ENCODE data around the gene THOP1. TPM values are rescaled to one million over a fixed set of nuclear protein-coding genes. Genes with fewer than 3 reads are reported as not detected.

The THOP1 gene
- polyA plus RNA-seq, 3 donors = 13.4 to 17.6 (median 14.6) TPM

DNA sequence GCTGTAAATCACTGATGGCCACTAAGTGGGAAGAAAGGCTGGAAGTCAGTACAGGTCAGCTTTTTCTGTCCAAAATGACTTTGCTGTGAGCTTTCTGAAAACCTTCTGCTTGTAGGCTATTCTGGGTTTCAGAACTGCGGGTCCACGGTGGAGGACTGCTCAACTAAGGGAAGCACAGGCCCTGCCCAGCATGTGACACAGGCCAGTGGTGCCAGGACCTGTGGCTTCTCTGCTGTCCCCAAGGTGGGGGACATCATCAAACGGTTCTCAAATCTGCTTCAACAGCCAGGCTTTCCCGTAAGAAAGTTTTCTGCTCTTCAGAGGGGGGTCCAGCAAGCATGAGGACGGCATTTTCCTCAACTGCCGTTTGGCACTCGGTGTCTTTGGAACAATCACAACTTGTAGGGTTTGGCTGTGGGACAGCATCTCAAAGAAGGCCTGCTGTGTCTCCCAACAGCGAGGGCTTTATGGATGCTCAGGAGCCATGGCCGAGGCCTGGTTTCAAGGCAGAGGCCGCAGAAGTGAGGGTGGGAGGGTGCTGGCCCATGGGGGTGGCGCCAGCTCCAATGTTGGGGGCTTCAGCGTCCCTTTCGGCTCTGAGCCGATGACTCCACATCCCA is 6.1 kb upstream of the THOP1 start:
- H3K27me3 ChIP-seq (ENCODE audit: control insufficient read depth in 2 of 2, insufficient read depth in 2 of 2, low read length in 2 of 2) = no peaks in the 10 kb centered on the region
- Mint-ChIP-seq H3K4me1 (peaks cover 53% of the 10 kb centered on the region), H3K27me3 (ENCODE audit: low read depth in 3 of 3) (peaks cover 0 to 2% (median 0%) of the 10 kb centered on the region in 3 donors), H3K27ac (peak overlapping the region in 2 of 7 donors; percentile 3 to 41), H3K9me3 (no peaks in the 10 kb centered on the region), H3K36me3 (peaks cover 11 to 37% of the 10 kb centered on the region in 2 donors), H3K4me3 (no peak overlapping the region)
- TF ChIP-seq CTCF (IDR thresholded peaks at IDR 0.05) = no peak
- H3K4me3 ChIP-seq (replicated peaks in 1 of 3; ENCODE audit: low read depth in 2 of 3, low read length in 3 of 3) = no peak overlapping the region
- H3K9me3 ChIP-seq (replicated peaks in 1 of 2; ENCODE audit: control insufficient read depth in 1 of 2, insufficient read depth in 1 of 2, low read length in 2 of 2) = no peaks in the 10 kb centered on the region
- peaks cover 40 to 55% of the 10 kb centered on the region in 2 donors for H3K4me1 ChIP-seq (ENCODE audit: control insufficient read depth in 1 of 2, insufficient read depth in 2 of 2, low read length in 2 of 2)
- intact Hi-C loops (cut with micrococcal nuclease) = no loop called here
- no peak for DNase-seq
- H4K20me1 ChIP-seq (ENCODE audit: insufficient read depth, low read length) = peaks cover 30% of the 10 kb centered on the region
- H3K4me2 ChIP-seq (replicated peaks; ENCODE audit: extremely low read depth, low read length, poor library complexity, severe bottlenecking) = no peak overlapping the region
- H3K79me2 ChIP-seq (ENCODE audit: insufficient read depth, low read length) = peaks cover 96% of the 10 kb centered on the region
- H3K27ac ChIP-seq (ENCODE audit: low read depth in 1 of 2, low read length in 2 of 2) = no peak overlapping the region
- H2AFZ ChIP-seq (ENCODE audit: insufficient read depth, low read depth, low read length, poor library complexity, severe bottlenecking) = no peak overlapping the region
- WGBS (ENCODE audit: insufficient coverage) = 93% methylated on average over 10 of the region's 14 CpGs
- H3K9ac ChIP-seq (ENCODE audit: insufficient read depth, low read length, poor library complexity, severe bottlenecking) = no peak overlapping the region
- H3K36me3 ChIP-seq (replicated peaks in 1 of 2; ENCODE audit: control insufficient read depth in 1 of 2, insufficient read depth in 2 of 2, low read length in 2 of 2) = peaks cover 3 to 15% of the 10 kb centered on the region in 2 donors

GRCh38 chr19:2780284-2780683 is 5.0 kb upstream of the THOP1 start:
- intact Hi-C loops (cut with micrococcal nuclease) = no loop called here
- H3K9me3 Mint-ChIP-seq = no peaks in the 10 kb centered on the region
- Histone ChIP-seq H3K4me2 (replicated peaks; ENCODE audit: extremely low read depth, low read length, poor library complexity, severe bottlenecking) (no peak overlapping the region), H3K27me3 (ENCODE audit: control insufficient read depth in 2 of 2, insufficient read depth in 2 of 2, low read length in 2 of 2) (no peaks in the 10 kb centered on the region), H3K4me3 (replicated peaks in 1 of 3; ENCODE audit: low read depth in 2 of 3, low read length in 3 of 3) (no peak overlapping the region), H3K36me3 (replicated peaks in 1 of 2; ENCODE audit: control insufficient read depth in 1 of 2, insufficient read depth in 2 of 2, low read length in 2 of 2) (peaks cover 3 to 15% of the 10 kb centered on the region in 2 donors), H3K9ac (ENCODE audit: insufficient read depth, low read length, poor library complexity, severe bottlenecking) (no peak overlapping the region), H3K27ac (ENCODE audit: low read depth in 1 of 2, low read length in 2 of 2) (no peak overlapping the region), H4K20me1 (ENCODE audit: insufficient read depth, low read length) (peaks cover 22% of the 10 kb centered on the region), H3K4me1 (ENCODE audit: control insufficient read depth in 1 of 2, insufficient read depth in 2 of 2, low read length in 2 of 2) (peaks cover 40 to 53% of the 10 kb centered on the region in 2 donors), H2AFZ (ENCODE audit: insufficient read depth, low read depth, low read length, poor library complexity, severe bottlenecking) (no peak overlapping the region), H3K79me2 (ENCODE audit: insufficient read depth, low read length) (peaks cover 85% of the 10 kb centered on the region), H3K9me3 (replicated peaks in 1 of 2; ENCODE audit: control insufficient read depth in 1 of 2, insufficient read depth in 1 of 2, low read length in 2 of 2) (no peaks in the 10 kb centered on the region)
- no peaks in the 10 kb centered on the region for H3K27me3 Mint-ChIP-seq (ENCODE audit: low read depth in 3 of 3)
- no peak for TF ChIP-seq CTCF (IDR thresholded peaks at IDR 0.05)
- H3K27ac Mint-ChIP-seq = peak overlapping the region in 5 of 7 donors; percentile 45 to 76 (median 55)
- DNase-seq = no peak
- H3K4me3 Mint-ChIP-seq = no peak overlapping the region
- WGBS (ENCODE audit: insufficient coverage) = 93% methylated on average over 5 of the region's 7 CpGs
- peaks cover 7 to 33% of the 10 kb centered on the region in 2 donors for H3K36me3 Mint-ChIP-seq
- H3K4me1 Mint-ChIP-seq = peaks cover 50% of the 10 kb centered on the region
